ENCODE measurements around the gene GPSM3. TPM values are rescaled to one million over a fixed set of nuclear protein-coding genes. Genes with fewer than 3 reads are reported as not detected.

Gene GPSM3
- total and polyA plus RNA-seq, 2 donors (not counting 3 experiments of a cell fraction or from before 2014, with no cell fraction given) = 19.5 to 21.6 TPM

DNA sequence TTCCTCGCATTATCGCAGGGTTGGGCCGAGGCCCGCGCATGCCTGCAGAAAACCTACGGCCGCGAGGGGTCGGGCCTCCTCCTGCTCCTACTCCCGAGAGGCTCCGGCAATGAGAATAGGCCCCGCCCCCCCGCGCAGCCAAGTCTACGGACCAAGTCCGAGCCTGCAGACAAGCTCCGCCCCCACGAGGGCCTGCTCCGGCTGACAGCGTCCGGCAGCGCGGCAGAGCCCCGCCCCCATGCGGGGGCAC, 3.1 kb upstream of the GPSM3 start:
- peak overlapping the region; percentile 99 for H3K27ac ChIP-seq (ENCODE audit: insufficient read depth, low read depth, low read length)
- no peaks in the 10 kb centered on the region for H3K9me1 ChIP-seq (replicated peaks; ENCODE audit: control insufficient read depth, extremely low read depth, insufficient read depth, low read length)
- peak; percentile 100 for DNase-seq (ENCODE audit: low read depth, low spot score)
- no TSS peak for BruUV-seq (replicated peaks)
- peaks cover 36% of the 10 kb centered on the region for H3K4me1 ChIP-seq (ENCODE audit: control insufficient read depth, extremely low read depth, insufficient read depth, low read length)
- peak; percentile 99 for FAIRE-seq
- H3K9ac ChIP-seq (replicated peaks; ENCODE audit: extremely low read depth, insufficient read depth, low read length) = peak overlapping the region; percentile 99
- H4K20me1 ChIP-seq (replicated peaks; ENCODE audit: control insufficient read depth, extremely low read depth, insufficient read depth, low read length) = no peaks in the 10 kb centered on the region
- no peak overlapping the region for H3K4me3 ChIP-seq (replicated peaks in 1 of 3; ENCODE audit: insufficient read depth in 1 of 3, low read depth in 1 of 3, low read length in 3 of 3)
- POLR2A ChIA-PET = interaction anchor here (0.7 to 1.6 kb wide), 7 partner anchors 9 to 68 kb away, joined by 3 to 9 read pairs (median 4); partner anchors contain the start of genes ATF6B and FKBPL
- H3K27me3 ChIP-seq (ENCODE audit: control insufficient read depth in 2 of 2, insufficient read depth in 2 of 2, low read length in 2 of 2) = no peaks in the 10 kb centered on the region
- CTCF ChIA-PET = interaction anchor here (0.8 to 1.6 kb wide), 22 partner anchors 9 to 643 kb away, joined by 3 to 24 read pairs (median 3); partner anchors contain the start of genes AGPAT1, ATF6B, FKBPL and NOTCH4
- H3K36me3 ChIP-seq (ENCODE audit: control insufficient read depth in 2 of 2, extremely low read depth in 1 of 2, insufficient read depth in 2 of 2, low read length in 2 of 2) = peaks cover 0 to 4% of the 10 kb centered on the region in 2 experiments
- H3K9me3 ChIP-seq (replicated peaks; ENCODE audit: control insufficient read depth, insufficient read depth, low read length) = no peaks in the 10 kb centered on the region
- intact Hi-C loops (cut with micrococcal nuclease) = loop anchor here (1.0 to 10.0 kb wide), 8 partner anchors 17 to 774 kb away; partner anchors contain the start of genes C6orf47, CSNK2B, FKBPL and GPANK1
- dilution Hi-C loops (cut with MboI; ENCODE audit: extremely low pct_ligation_motif_present, low sequenced_read_pairs) = no loop called here
- peaks cover 4% of the 10 kb centered on the region for H3K79me2 ChIP-seq (ENCODE audit: control insufficient read depth, insufficient read depth, low read length)
- no peak overlapping the region for H2AFZ ChIP-seq (ENCODE audit: low read depth, low read length)
- no peak overlapping the region for H3K4me2 ChIP-seq (ENCODE audit: insufficient read depth, low read length)
- TF ChIP-seq EZH2 (IDR thresholded peaks at IDR 0.05; ENCODE audit: borderline replicate concordance, low read depth, low read length, severe bottlenecking) (no peak), FOS (IDR thresholded peaks at IDR 0.05; ENCODE audit: borderline replicate concordance, insufficient read depth, low read length) (no peak), POLR2A (IDR thresholded peaks at IDR 0.05; ENCODE audit: low read depth, low read length) (no peak), JUN (IDR thresholded peaks at IDR 0.05; ENCODE audit: borderline replicate concordance, insufficient read depth, insufficient read length, low read depth) (no peak), POLR2AphosphoS5 (IDR thresholded peaks at IDR 0.05; ENCODE audit: insufficient read depth, low read depth, low read length) (no peak), GATA2 (IDR thresholded peaks at IDR 0.05; ENCODE audit: insufficient read depth, insufficient read length, low read depth, low read length) (no peak), MYC (IDR thresholded peaks at IDR 0.05; ENCODE audit: low read depth, low read length) (peak; percentile 77)
- TF ChIP-seq, protein P1, sequence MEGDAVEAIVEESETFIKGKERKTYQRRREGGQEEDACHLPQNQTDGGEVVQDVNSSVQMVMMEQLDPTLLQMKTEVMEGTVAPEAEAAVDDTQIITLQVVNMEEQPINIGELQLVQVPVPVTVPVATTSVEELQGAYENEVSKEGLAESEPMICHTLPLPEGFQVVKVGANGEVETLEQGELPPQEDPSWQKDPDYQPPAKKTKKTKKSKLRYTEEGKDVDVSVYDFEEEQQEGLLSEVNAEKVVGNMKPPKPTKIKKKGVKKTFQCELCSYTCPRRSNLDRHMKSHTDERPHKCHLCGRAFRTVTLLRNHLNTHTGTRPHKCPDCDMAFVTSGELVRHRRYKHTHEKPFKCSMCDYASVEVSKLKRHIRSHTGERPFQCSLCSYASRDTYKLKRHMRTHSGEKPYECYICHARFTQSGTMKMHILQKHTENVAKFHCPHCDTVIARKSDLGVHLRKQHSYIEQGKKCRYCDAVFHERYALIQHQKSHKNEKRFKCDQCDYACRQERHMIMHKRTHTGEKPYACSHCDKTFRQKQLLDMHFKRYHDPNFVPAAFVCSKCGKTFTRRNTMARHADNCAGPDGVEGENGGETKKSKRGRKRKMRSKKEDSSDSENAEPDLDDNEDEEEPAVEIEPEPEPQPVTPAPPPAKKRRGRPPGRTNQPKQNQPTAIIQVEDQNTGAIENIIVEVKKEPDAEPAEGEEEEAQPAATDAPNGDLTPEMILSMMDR (IDR thresholded peaks at IDR 0.05; ENCODE audit: extremely low read depth in 1 of 2, insufficient read depth in 1 of 2, low read depth in 1 of 2, low read length in 2 of 2) = peak; percentile 21 to 57
- TF ChIP-seq, protein P2, sequence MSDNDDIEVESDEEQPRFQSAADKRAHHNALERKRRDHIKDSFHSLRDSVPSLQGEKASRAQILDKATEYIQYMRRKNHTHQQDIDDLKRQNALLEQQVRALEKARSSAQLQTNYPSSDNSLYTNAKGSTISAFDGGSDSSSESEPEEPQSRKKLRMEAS (IDR thresholded peaks at IDR 0.05; ENCODE audit: insufficient read depth, insufficient read length) = no peak
